ENCODE results near the gene GRIK4. TPM values are rescaled to one million over a fixed set of nuclear protein-coding genes. Genes with fewer than 3 reads are reported as not detected.

Gene GRIK4
- total and polyA plus RNA-seq, 2 experiments from 2014 or later: 0.28 to 0.45 TPM

GRCh38 chr11:120867024-120867423 is 355.5 kb downstream of the GRIK4 start:
- H3K9me3 ChIP-seq (ENCODE audit: low read depth): no peaks in the 10 kb centered on the region
- peaks cover 25% of the 10 kb centered on the region for H3K27me3 ChIP-seq
- no peaks in the 10 kb centered on the region for H3K36me3 ChIP-seq
- H3K4me3 ChIP-seq: no peak overlapping the region
- no peak for DNase-seq (ENCODE audit: low read depth in 1 of 2, low spot score in 1 of 2)
- H3K4me1 ChIP-seq (ENCODE audit: low read depth): no peaks in the 10 kb centered on the region
- H3K27ac ChIP-seq: no peak overlapping the region
- TF ChIP-seq CTCF (IDR thresholded peaks at IDR 0.05; ENCODE audit: low read depth, low read length): no peak

DNA sequence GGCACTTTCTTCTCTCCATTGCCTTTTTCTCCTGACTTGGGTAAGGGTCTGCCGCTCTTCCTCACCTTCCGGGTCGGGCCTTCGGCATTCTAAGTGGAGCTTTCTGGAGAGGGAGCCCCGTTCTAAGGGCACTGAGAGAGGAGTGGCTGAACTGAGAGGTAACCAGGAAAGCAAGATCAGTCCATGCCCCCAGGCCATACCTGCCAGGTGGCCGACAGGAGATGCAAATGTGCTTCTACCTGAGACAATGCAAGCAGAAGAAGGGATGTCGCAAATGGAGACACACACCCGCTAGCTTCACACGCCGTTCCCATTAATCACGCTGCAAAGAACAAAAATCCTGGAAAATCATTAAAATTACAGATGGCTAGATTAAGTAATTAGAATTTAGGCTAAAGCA is 356.0 kb downstream of the GRIK4 start:
- Histone ChIP-seq H3K27ac (no peak overlapping the region), H3K27me3 (peaks cover 26% of the 10 kb centered on the region), H3K4me3 (no peak overlapping the region), H3K9me3 (ENCODE audit: low read depth) (no peaks in the 10 kb centered on the region), H3K4me1 (ENCODE audit: low read depth) (no peaks in the 10 kb centered on the region), H3K36me3 (no peaks in the 10 kb centered on the region)
- no peak for TF ChIP-seq CTCF (IDR thresholded peaks at IDR 0.05; ENCODE audit: low read depth, low read length)
- DNase-seq (ENCODE audit: low read depth in 1 of 2, low spot score in 1 of 2): no peak

GRCh38 chr11:120867988-120868387 is 356.4 kb downstream of the GRIK4 start:
- Histone ChIP-seq H3K27me3 (peaks cover 26% of the 10 kb centered on the region), H3K36me3 (no peaks in the 10 kb centered on the region), H3K4me3 (no peak overlapping the region), H3K4me1 (ENCODE audit: low read depth) (no peaks in the 10 kb centered on the region), H3K9me3 (ENCODE audit: low read depth) (no peaks in the 10 kb centered on the region), H3K27ac (no peak overlapping the region)
- no peak for DNase-seq (ENCODE audit: low read depth in 1 of 2, low spot score in 1 of 2)
- TF ChIP-seq CTCF (IDR thresholded peaks at IDR 0.05; ENCODE audit: low read depth, low read length): no peak

- peaks cover 29% of the 10 kb centered on the region for H3K27me3 ChIP-seq
- no peaks in the 10 kb centered on the region for H3K9me3 ChIP-seq (ENCODE audit: low read depth)
- TF ChIP-seq CTCF (IDR thresholded peaks at IDR 0.05; ENCODE audit: low read depth, low read length): no peak
- H3K36me3 ChIP-seq: no peaks in the 10 kb centered on the region
- no peak for DNase-seq (ENCODE audit: low read depth in 1 of 2, low spot score in 1 of 2)
- H3K27ac ChIP-seq: no peak overlapping the region
- no peaks in the 10 kb centered on the region for H3K4me1 ChIP-seq (ENCODE audit: low read depth)
- H3K4me3 ChIP-seq: no peak overlapping the region
Measured at GRCh38 chr11:120869097-120869496, 357.5 kb downstream of the GRIK4 start.

DNA sequence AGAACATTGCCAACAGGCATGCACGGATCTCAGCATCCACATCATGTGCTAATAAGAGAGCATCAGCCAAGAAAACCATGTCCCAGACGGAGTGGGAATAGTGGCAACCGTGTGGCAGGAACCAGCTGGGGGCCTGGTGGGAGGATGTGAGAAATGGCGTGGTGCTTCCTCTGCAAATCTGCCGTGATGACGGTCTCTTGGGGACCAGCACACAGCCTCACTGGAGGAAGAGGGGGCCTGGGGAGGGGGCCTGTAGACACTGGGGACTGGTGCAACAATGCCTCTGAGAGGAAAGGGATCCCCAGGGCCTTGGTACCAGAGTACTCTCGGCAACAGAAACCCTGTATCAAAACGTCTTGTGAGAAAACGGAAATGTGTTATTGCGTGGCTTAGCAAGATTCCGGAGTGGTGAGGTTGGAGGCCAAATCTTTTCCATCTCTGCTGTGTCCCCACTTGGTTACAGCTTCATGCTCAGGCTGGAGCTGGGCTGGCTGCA is 358.0 kb downstream of the GRIK4 start:
- Histone ChIP-seq H3K27me3 (peaks cover 34% of the 10 kb centered on the region), H3K9me3 (ENCODE audit: low read depth) (no peaks in the 10 kb centered on the region), H3K27ac (no peak overlapping the region), H3K4me3 (no peak overlapping the region), H3K4me1 (ENCODE audit: low read depth) (no peaks in the 10 kb centered on the region), H3K36me3 (no peaks in the 10 kb centered on the region)
- DNase-seq (ENCODE audit: low read depth in 1 of 2, low spot score in 1 of 2): no peak
- TF ChIP-seq CTCF (IDR thresholded peaks at IDR 0.05; ENCODE audit: low read depth, low read length): no peak

DNA sequence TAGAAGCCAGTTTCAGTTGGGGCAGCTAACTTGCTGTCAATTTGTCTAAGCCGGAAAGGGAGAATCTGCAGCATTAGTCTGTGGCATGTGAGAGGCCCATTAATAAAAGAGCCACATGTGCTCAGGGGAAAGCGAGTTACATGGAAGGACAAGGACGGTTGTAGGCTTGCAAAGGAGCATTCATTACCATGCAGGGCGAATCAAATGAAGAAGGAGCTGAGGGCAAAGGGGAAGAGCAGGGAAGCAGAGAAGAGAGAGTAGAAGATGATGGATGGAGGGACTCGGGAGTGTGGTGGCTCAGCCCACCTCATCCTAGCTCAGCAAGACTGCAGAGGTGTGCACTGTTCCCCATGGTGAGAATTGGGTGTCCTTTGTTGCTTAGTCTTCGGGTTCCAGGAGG is 359.6 kb downstream of the GRIK4 start:
- peaks cover 35% of the 10 kb centered on the region for H3K27me3 ChIP-seq
- TF ChIP-seq CTCF (IDR thresholded peaks at IDR 0.05; ENCODE audit: low read depth, low read length): no peak
- no peak for DNase-seq (ENCODE audit: low read depth in 1 of 2, low spot score in 1 of 2)
- no peak overlapping the region for H3K4me3 ChIP-seq
- no peak overlapping the region for H3K27ac ChIP-seq
- no peaks in the 10 kb centered on the region for H3K36me3 ChIP-seq
- no peaks in the 10 kb centered on the region for H3K4me1 ChIP-seq (ENCODE audit: low read depth)
- no peaks in the 10 kb centered on the region for H3K9me3 ChIP-seq (ENCODE audit: low read depth)
